PFSK-1 (cell line): ENCODE results near the gene MAGEA8.

Experiments used
- POLR2AphosphoS5 ChIP-seq: IDR thresholded peaks from 2 replicates; pipeline ENCODE4 v1.6.1; 2012; ENCODE audit warnings: low read depth, mild to moderate bottlenecking, control low read depth, low read length, moderate library complexity
- TAF1 ChIP-seq: IDR thresholded peaks from 2 replicates; pipeline ENCODE4 v1.6.1; 2012; ENCODE audit warnings: low read length, control low read depth, borderline replicate concordance; ENCODE audit not compliant: insufficient read depth

GRCh38 chrX:149837167-149837566 lies 43.8 kb upstream of the MAGEA8 start:
- no peak for TF ChIP-seq TAF1
- no peak for TF ChIP-seq POLR2AphosphoS5
